Tibial nerve (tissue), 4 donors: Measurements from ENCODE around the gene GALNT14.

Experiments used
- EP300 ChIP-seq, 2 donors: sonication (generic); formaldehyde crosslinking; IDR thresholded peaks; one replicate each; pipeline ENCODE4 v1.6.1; 2017; ENCODE audit warnings: antibody characterized with exemption in 2 of 2, mild to moderate bottlenecking in 1 of 2
- POLR2A ChIP-seq, 2 donors: fragments of 450-650 bp; IDR thresholded peaks; one replicate each; pipeline ENCODE4 v1.6.1; 2017; ENCODE audit warnings: antibody characterized with exemption in 2 of 2, mild to moderate bottlenecking in 2 of 2, moderate library complexity in 2 of 2
- TF ChIP-seq, protein P1 (sequence below), 5 experiments: fragments of 200-600 bp in 3 of 5; fragments of 450-650 bp in 2 of 5; sonication (generic) in 3 of 5; IDR thresholded peaks; one replicate each; pipeline ENCODE4 v1.5.1; 2016 to 2019; ENCODE audit warnings: antibody characterized with exemption in 5 of 5, mild to moderate bottlenecking in 3 of 5, moderate library complexity in 2 of 5

GRCh38 chr2:30986231-30986580 is 152.0 kb downstream of the GALNT14 start:
- TF ChIP-seq, protein P1, sequence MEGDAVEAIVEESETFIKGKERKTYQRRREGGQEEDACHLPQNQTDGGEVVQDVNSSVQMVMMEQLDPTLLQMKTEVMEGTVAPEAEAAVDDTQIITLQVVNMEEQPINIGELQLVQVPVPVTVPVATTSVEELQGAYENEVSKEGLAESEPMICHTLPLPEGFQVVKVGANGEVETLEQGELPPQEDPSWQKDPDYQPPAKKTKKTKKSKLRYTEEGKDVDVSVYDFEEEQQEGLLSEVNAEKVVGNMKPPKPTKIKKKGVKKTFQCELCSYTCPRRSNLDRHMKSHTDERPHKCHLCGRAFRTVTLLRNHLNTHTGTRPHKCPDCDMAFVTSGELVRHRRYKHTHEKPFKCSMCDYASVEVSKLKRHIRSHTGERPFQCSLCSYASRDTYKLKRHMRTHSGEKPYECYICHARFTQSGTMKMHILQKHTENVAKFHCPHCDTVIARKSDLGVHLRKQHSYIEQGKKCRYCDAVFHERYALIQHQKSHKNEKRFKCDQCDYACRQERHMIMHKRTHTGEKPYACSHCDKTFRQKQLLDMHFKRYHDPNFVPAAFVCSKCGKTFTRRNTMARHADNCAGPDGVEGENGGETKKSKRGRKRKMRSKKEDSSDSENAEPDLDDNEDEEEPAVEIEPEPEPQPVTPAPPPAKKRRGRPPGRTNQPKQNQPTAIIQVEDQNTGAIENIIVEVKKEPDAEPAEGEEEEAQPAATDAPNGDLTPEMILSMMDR (IDR thresholded peaks at IDR 0.05) = no peak
- no peak for TF ChIP-seq POLR2A (IDR thresholded peaks at IDR 0.05)
- no peak for TF ChIP-seq EP300 (IDR thresholded peaks at IDR 0.05)
